H9 (cell line): ENCODE data around the gene ITGA1. TPM values are rescaled to one million over a fixed set of nuclear protein-coding genes. Genes with fewer than 3 reads are reported as not detected.

ENCODE experiments used
- DNase-seq: peaks from one replicate; pipeline ENCODE4 v3.0.0-alpha.2; 2017
- H2AFZ ChIP-seq: one replicate; pipeline ENCODE4 v1.6.1; 2013; ENCODE audit warnings: mild to moderate bottlenecking, low read length, control low read depth, moderate library complexity
- H2AK5ac ChIP-seq: 2 replicates; pipeline ENCODE4 v1.6.1; 2013; ENCODE audit warnings: low read length, control low read depth, mixed read lengths; ENCODE audit not compliant: insufficient read length
- H2BK120ac ChIP-seq: one replicate; pipeline ENCODE4 v1.6.1; 2013; ENCODE audit warnings: low read depth, mild to moderate bottlenecking, low read length, control low read depth, inconsistent platforms; ENCODE audit not compliant: poor library complexity, severe bottlenecking
- H2BK12ac ChIP-seq: 2 replicates; pipeline ENCODE4 v1.6.1; 2013; ENCODE audit warnings: low read length, control low read depth, mixed read lengths, low read depth; ENCODE audit not compliant: insufficient read length
- H2BK15ac ChIP-seq: 2 replicates; pipeline ENCODE4 v1.6.1; 2013; ENCODE audit warnings: low read depth, low read length, control low read depth
- H2BK20ac ChIP-seq: one replicate; pipeline ENCODE4 v1.6.1; 2013; ENCODE audit warnings: low read depth, mild to moderate bottlenecking, low read length, control low read depth, inconsistent platforms; ENCODE audit not compliant: poor library complexity, severe bottlenecking
- H2BK5ac ChIP-seq: 2 replicates; pipeline ENCODE4 v1.6.1; 2013; ENCODE audit warnings: low read length, control low read depth, mixed read lengths; ENCODE audit not compliant: insufficient read length
- H3K14ac ChIP-seq: 2 replicates; pipeline ENCODE4 v1.6.1; 2013; ENCODE audit warnings: low read length, control low read depth; ENCODE audit not compliant: insufficient read depth
- H3K18ac ChIP-seq: 2 replicates; pipeline ENCODE4 v1.6.1; 2013; ENCODE audit warnings: low read depth, mild to moderate bottlenecking, mixed read lengths, low read length, control low read depth; ENCODE audit not compliant: insufficient read length
- H3K23ac ChIP-seq: 2 replicates; pipeline ENCODE4 v1.6.1; 2013; ENCODE audit warnings: low read length, control low read depth, mixed read lengths, low read depth; ENCODE audit not compliant: insufficient read length
- H3K23me2 ChIP-seq: 2 replicates; pipeline ENCODE4 v1.6.1; 2013; ENCODE audit warnings: low read depth, mild to moderate bottlenecking, mixed read lengths, low read length, control low read depth; ENCODE audit not compliant: insufficient read length, poor library complexity, severe bottlenecking
- H3K27ac ChIP-seq: 2 replicates; pipeline ENCODE4 v1.5.1; 2013; ENCODE audit warnings: low read length, control low read depth, mixed read lengths, low read depth; ENCODE audit not compliant: insufficient read length
- H3K27me3 ChIP-seq: 2 replicates; pipeline ENCODE4 v1.6.1; 2013; ENCODE audit warnings: low read length, control low read depth, inconsistent platforms; ENCODE audit not compliant: insufficient read depth
- H3K4ac ChIP-seq: 2 replicates; pipeline ENCODE4 v1.6.1; 2013; ENCODE audit warnings: low read depth, mild to moderate bottlenecking, control low read depth, inconsistent platforms, low read length, moderate library complexity
- H3K4me1 ChIP-seq: 2 replicates; pipeline ENCODE4 v1.6.1; 2013; ENCODE audit warnings: low read length, control low read depth, inconsistent platforms; ENCODE audit not compliant: insufficient read depth
- H3K4me2 ChIP-seq: 2 replicates; pipeline ENCODE4 v1.6.1; 2013; ENCODE audit warnings: low read length, control low read depth, mixed read lengths; ENCODE audit not compliant: insufficient read length, insufficient read depth
- H3K56ac ChIP-seq: 2 replicates; pipeline ENCODE4 v1.6.1; 2013; ENCODE audit warnings: low read depth, mild to moderate bottlenecking, mixed read lengths, low read length, control low read depth; ENCODE audit not compliant: insufficient read length
- H3K79me1 ChIP-seq: 2 replicates; pipeline ENCODE4 v1.6.1; 2013; ENCODE audit warnings: low read depth, mild to moderate bottlenecking, moderate library complexity, low read length, control low read depth, inconsistent platforms; ENCODE audit not compliant: insufficient read depth, poor library complexity, severe bottlenecking
- H3K79me2 ChIP-seq: 2 replicates; pipeline ENCODE4 v1.6.1; 2013; ENCODE audit warnings: low read length, control low read depth, inconsistent platforms; ENCODE audit not compliant: insufficient read depth
- H3K9ac ChIP-seq: 2 replicates; pipeline ENCODE4 v1.6.1; 2013; ENCODE audit warnings: low read length, control low read depth, mixed read lengths; ENCODE audit not compliant: insufficient read length; ENCODE audit errors: extremely low read depth
- H3K9me3 ChIP-seq: one replicate; pipeline ENCODE4 v1.6.1; 2013; ENCODE audit warnings: low read depth, low read length, inconsistent platforms; ENCODE audit not compliant: control insufficient read depth
- H3T11ph ChIP-seq: one replicate; pipeline ENCODE4 v1.6.1; 2013; ENCODE audit warnings: mild to moderate bottlenecking, low read length, control low read depth, inconsistent platforms
- H4K20me1 ChIP-seq: one replicate; pipeline ENCODE4 v1.6.1; 2013; ENCODE audit not compliant: control insufficient read depth, insufficient read length, insufficient read depth
- H4K5ac ChIP-seq: 2 replicates; pipeline ENCODE4 v1.6.1; 2013; ENCODE audit warnings: low read depth, mild to moderate bottlenecking, mixed read lengths, low read length, control low read depth; ENCODE audit not compliant: insufficient read length
- H4K8ac ChIP-seq: replicated peaks from 2 replicates; pipeline ENCODE4 v1.6.1; 2013; ENCODE audit warnings: low read length, control low read depth, mixed read lengths, low read depth; ENCODE audit not compliant: insufficient read length
- H4K91ac ChIP-seq: 2 replicates; pipeline ENCODE4 v1.6.1; 2013; ENCODE audit warnings: low read depth, mild to moderate bottlenecking, moderate library complexity, mixed read lengths, low read length, control low read depth; ENCODE audit not compliant: insufficient read length
- H3K27ac Mint-ChIP-seq, 3 experiments: 2 replicates in 2 of 3; 3 replicates in 1 of 3; pipeline ENCODE4 v1.8.0; 2020 to 2021; ENCODE audit warnings: mixed read lengths in 3 of 3, mild to moderate bottlenecking in 1 of 3, moderate library complexity in 1 of 3
- H3K27me3 Mint-ChIP-seq: 2 replicates; pipeline ENCODE4 v1.8.0; 2021; ENCODE audit warnings: low read depth, mild to moderate bottlenecking, moderate library complexity, mixed read lengths
- H3K36me3 Mint-ChIP-seq, 3 experiments: 2 replicates in 2 of 3; 3 replicates in 1 of 3; pipeline ENCODE4 v1.8.0; 2020 to 2021; ENCODE audit warnings: low read depth in 3 of 3, mixed read lengths in 3 of 3; ENCODE audit not compliant: insufficient read depth in 1 of 3
- H3K4me1 Mint-ChIP-seq, 2 experiments: 2 replicates each; pipeline ENCODE4 v1.8.0; 2020; ENCODE audit warnings: mixed read lengths in 2 of 2
- H3K4me3 Mint-ChIP-seq, 2 experiments: 2 replicates in 1 of 2; 3 replicates in 1 of 2; pipeline ENCODE4 v1.8.0; 2020 to 2021; ENCODE audit warnings: mild to moderate bottlenecking in 2 of 2, mixed read lengths in 2 of 2, moderate library complexity in 1 of 2
- H3K9me3 Mint-ChIP-seq, 2 experiments: 2 replicates in 1 of 2; 3 replicates in 1 of 2; pipeline ENCODE4 v1.8.0; 2020; ENCODE audit warnings: mild to moderate bottlenecking in 2 of 2, mixed read lengths in 2 of 2, moderate library complexity in 1 of 2
- WGBS: extraction: QIAGEN DNeasy Blood & Tissue Kit; methylation state at CpG from one replicate; pipeline ENCODE4 v1.1.7; 2013; ENCODE audit warnings: missing lambda C conversion rate, low lambda C conversion rate, mixed read lengths; ENCODE audit not compliant: insufficient read length; ENCODE audit errors: extremely low coverage; 5-methylcytosine and 5-hydroxymethylcytosine counted together
- total RNA-seq: library from RNA; stranded (reverse); gene quantifications from 2 replicates; pipeline ENCODE4 v1.2.1, GENCODE V29; 2021
- TF ChIP-seq, protein P1 (sequence below): fragments of 200-600 bp; sonication (generic); conservative IDR thresholded peaks from 3 replicates; pipeline ENCODE4 v1.8.0; 2021; ENCODE audit warnings: antibody characterized with exemption, mild to moderate bottlenecking

ITGA1 gene
- total RNA-seq, 1 experiment from 2014 or later, result 3.9 TPM

- Histone ChIP-seq H3K4ac (no peak overlapping the region), H3K4me1 (no peaks in the 10 kb centered on the region), H3T11ph (no peak overlapping the region), H2BK12ac (no peak overlapping the region), H3K9ac (no peak overlapping the region), H2BK15ac (no peak overlapping the region), H3K27ac (no peak overlapping the region), H2AFZ (no peak overlapping the region), H4K5ac (no peak overlapping the region), H2BK20ac (no peak overlapping the region), H4K91ac (no peak overlapping the region), H4K8ac (no peak overlapping the region), H3K14ac (no peak overlapping the region), H2BK5ac (no peak overlapping the region), H3K4me2 (no peak overlapping the region), H3K79me1 (no peaks in the 10 kb centered on the region), H3K27me3 (no peaks in the 10 kb centered on the region), H4K20me1 (no peaks in the 10 kb centered on the region), H3K9me3 (no peaks in the 10 kb centered on the region), H3K56ac (no peak overlapping the region), H3K79me2 (no peaks in the 10 kb centered on the region), H3K23ac (no peak overlapping the region), H2AK5ac (no peak overlapping the region), H3K18ac (no peak overlapping the region), H3K23me2 (no peaks in the 10 kb centered on the region), H2BK120ac (no peak overlapping the region)
- Mint-ChIP-seq H3K36me3 (no peaks in the 10 kb centered on the region), H3K4me3 (no peak overlapping the region), H3K9me3 (no peaks in the 10 kb centered on the region), H3K27me3 (no peaks in the 10 kb centered on the region), H3K4me1 (peaks cover 0 to 3% of the 10 kb centered on the region in 2 experiments; a peak in 1 of 4 replicates), H3K27ac (no peak overlapping the region)
- TF ChIP-seq, protein P1, sequence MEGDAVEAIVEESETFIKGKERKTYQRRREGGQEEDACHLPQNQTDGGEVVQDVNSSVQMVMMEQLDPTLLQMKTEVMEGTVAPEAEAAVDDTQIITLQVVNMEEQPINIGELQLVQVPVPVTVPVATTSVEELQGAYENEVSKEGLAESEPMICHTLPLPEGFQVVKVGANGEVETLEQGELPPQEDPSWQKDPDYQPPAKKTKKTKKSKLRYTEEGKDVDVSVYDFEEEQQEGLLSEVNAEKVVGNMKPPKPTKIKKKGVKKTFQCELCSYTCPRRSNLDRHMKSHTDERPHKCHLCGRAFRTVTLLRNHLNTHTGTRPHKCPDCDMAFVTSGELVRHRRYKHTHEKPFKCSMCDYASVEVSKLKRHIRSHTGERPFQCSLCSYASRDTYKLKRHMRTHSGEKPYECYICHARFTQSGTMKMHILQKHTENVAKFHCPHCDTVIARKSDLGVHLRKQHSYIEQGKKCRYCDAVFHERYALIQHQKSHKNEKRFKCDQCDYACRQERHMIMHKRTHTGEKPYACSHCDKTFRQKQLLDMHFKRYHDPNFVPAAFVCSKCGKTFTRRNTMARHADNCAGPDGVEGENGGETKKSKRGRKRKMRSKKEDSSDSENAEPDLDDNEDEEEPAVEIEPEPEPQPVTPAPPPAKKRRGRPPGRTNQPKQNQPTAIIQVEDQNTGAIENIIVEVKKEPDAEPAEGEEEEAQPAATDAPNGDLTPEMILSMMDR, result no peak
- WGBS, result no CpG with 5 or more reads among the region's 6 CpGs
- DNase-seq, result no peak
These were observed 104.6 kb downstream of the ITGA1 start for GRCh38 chr5:52892242-52892878.
